ENCODE results near the gene CHD5. TPM values are rescaled to one million over a fixed set of nuclear protein-coding genes. Genes with fewer than 3 reads are reported as not detected.
A peak's percentile ranks its signal among the peaks of the same experiment; 100 is the strongest.

The CHD5 gene
- polyA plus RNA-seq, 3 donors from 2014 or later = 0.12 TPM; not detected in 2

DNA sequence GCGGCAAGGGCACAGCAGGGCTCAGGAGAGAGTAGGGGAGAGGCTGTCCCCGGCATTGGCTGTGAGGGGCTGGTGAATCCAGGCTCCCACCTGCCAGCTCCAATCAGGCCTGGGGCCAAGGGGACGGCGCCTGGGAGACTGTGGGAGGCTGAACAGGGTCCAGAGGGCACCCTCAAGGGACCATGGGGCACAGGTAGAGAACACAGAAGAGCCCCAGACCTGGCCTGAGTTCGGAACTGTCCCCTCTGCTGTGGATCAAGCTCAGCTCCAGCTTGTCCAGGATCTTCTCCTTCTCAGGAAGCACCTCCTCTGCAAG, 67.5 kb downstream of the CHD5 start:
- no peak for DNase-seq
- Mint-ChIP-seq H3K27me3 (ENCODE audit: low read depth in 3 of 3) (peaks cover 0 to 7% (median 4%) of the 10 kb centered on the region in 3 donors), H3K4me3 (no peak overlapping the region), H3K36me3 (no peaks in the 10 kb centered on the region), H3K27ac (no peak overlapping the region), H3K4me1 (no peaks in the 10 kb centered on the region), H3K9me3 (peaks cover 0 to 7% (median under 1%) of the 10 kb centered on the region in 6 donors)

DNA sequence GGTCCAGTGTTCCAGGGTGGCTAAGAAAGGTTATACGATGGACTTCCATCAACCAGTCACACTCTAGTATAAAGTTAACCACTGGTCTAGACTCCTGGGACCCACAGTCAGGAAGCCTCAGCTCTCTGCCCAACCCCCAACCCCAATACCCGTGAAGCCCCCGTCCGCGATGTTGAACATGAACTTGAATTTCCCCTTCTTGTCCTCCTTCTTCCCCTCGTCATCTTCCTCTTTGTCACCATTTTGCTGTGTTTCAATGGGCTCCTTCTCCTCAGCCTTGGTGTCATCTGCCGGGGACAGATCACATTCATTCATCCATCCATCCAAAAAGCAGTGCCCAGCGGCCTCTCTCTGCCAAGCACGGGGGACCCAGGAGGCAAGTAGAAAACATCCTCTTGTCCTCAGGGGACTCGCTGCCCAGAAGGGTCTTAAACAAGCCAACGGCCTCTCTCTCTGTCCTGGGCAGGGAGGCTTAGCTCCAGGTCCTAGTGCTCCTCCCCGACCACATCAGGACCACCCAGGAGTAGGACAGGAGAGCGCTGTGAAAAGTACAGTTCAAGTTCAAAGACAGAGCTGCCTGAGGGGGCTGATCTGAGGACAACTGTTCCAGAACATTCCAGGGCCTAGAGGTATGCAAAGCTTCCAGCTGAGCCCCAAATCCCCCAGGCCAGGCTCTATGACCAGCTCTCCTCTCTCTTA, 68.0 kb downstream of the CHD5 start:
- no peak overlapping the region for H3K4me3 Mint-ChIP-seq
- H3K4me1 Mint-ChIP-seq = no peaks in the 10 kb centered on the region
- no peak for DNase-seq
- H3K9me3 Mint-ChIP-seq = peaks cover 0 to 7% (median under 1%) of the 10 kb centered on the region in 6 donors
- H3K27me3 Mint-ChIP-seq (ENCODE audit: low read depth in 3 of 3) = peaks cover 0 to 7% (median 4%) of the 10 kb centered on the region in 3 donors
- H3K36me3 Mint-ChIP-seq = no peaks in the 10 kb centered on the region
- H3K27ac Mint-ChIP-seq = no peak overlapping the region

DNA sequence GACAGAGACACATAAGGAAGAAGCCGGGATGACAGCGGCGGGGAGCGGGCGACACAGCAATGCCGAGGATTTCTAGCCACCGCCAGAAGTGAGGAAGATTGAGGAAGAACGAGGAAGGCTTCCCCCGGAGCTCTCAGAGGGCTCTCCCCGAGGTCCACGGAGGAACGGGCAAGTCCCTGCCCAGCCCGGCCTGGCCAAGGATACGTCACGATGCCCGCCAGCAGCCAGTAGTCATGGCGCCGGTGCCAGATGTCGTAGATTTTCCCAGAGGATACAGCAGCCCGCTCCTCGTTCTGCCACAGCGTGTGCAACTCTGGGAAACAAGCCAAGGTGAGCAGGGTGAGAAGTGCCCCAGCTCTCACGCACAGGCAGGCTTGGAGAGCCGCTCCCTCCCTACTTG, 68.5 kb downstream of the CHD5 start:
- peaks cover 0 to 2% (median under 1%) of the 10 kb centered on the region in 6 donors for H3K9me3 Mint-ChIP-seq
- no peak overlapping the region for H3K4me3 Mint-ChIP-seq
- H3K27me3 Mint-ChIP-seq (ENCODE audit: low read depth in 3 of 3) = peaks cover 0 to 7% (median 4%) of the 10 kb centered on the region in 3 donors
- DNase-seq = no peak
- H3K27ac Mint-ChIP-seq = no peak overlapping the region
- H3K4me1 Mint-ChIP-seq = no peaks in the 10 kb centered on the region
- H3K36me3 Mint-ChIP-seq = no peaks in the 10 kb centered on the region

DNA sequence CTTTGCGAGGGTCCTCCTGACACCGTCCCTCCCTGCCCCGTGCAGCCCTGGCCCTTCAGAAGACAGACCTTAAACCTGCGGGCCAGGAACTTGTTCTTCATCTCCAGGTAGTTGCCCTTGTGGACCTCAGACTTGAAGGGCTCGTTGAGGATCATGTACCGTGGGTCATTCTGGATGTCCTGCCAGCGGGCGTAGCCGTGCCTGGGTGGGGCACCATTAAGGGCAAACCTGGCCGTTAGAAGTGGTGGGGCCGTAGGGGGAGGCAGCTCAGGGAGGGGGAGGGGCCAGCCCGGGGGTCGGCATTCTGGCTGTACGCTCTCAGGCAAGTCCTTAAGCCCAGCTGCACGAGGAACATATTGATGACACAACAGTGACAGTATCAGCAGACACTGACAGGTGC, 69.8 kb downstream of the CHD5 start:
- H3K4me3 Mint-ChIP-seq = no peak overlapping the region
- no peak for DNase-seq

DNA sequence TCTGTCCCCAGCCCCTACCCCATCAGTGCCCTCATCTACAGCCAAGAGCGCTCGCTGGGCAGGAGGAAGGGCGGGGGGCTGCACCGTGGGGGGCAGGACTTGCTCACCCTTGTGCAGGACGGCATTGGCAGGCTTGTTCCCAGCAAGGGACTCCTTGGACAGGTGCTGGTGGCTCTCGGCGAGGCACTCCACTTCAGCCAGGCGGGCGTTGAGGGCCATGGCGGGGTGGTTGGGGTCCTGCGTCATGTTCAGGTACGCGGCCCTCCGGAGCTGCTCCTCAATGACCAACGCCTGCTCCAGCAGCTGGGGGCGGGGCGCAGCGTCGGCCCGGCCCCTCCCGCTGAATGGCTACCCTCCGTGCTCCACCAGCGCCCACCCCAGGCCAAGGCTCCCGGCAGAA, 70.4 kb downstream of the CHD5 start:
- Mint-ChIP-seq H3K36me3 (no peaks in the 10 kb centered on the region), H3K27me3 (ENCODE audit: low read depth in 3 of 3) (peaks cover 0 to 7% (median 4%) of the 10 kb centered on the region in 3 donors), H3K4me1 (no peaks in the 10 kb centered on the region), H3K27ac (no peak overlapping the region), H3K4me3 (no peak overlapping the region), H3K9me3 (peaks cover 0 to 2% (median 0%) of the 10 kb centered on the region in 6 donors)
- no peak for DNase-seq

More for the DNA sequence above, 69.8 kb downstream of the CHD5 start:
- Mint-ChIP-seq H3K36me3 (no peaks in the 10 kb centered on the region), H3K27ac (no peak overlapping the region), H3K27me3 (ENCODE audit: low read depth in 3 of 3) (peaks cover 0 to 7% (median 4%) of the 10 kb centered on the region in 3 donors), H3K4me1 (no peaks in the 10 kb centered on the region), H3K9me3 (peaks cover 0 to 2% (median 0%) of the 10 kb centered on the region in 6 donors)

DNA sequence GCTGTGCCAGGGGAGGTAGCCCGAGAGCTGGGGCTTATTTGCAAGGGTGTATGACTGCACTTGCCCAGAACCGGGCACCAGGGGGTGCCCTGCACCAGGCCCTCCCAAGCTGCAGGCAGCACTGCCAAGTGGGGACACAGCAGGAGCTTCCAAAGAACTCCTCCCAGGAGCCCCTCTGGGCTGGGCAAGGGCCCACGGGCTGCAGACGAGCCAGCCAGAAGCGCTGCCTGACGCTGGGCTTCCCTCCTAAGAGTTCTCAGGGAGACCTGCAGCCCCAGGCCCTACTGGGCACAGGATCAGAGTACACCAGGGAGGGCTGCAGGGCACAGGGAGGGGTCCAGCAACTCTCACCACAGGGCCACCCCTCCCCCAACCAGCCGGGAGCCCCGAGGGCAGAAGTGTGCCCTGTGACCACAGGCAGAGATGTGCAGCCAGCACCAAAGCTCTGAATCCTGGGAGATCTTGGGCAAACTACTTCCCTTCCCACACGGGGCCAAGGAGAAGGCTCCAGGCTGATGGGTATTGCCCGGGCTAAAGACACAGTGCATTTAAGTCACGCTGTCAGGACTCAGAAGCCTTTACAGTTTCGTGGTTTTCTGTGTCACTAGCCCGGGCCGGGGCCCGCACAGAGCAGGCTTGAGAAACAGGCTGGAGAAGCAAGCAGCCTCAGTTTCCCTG, 71.0 kb downstream of the CHD5 start:
- H3K27ac Mint-ChIP-seq = no peak overlapping the region
- peaks cover 0 to 7% (median 4%) of the 10 kb centered on the region in 3 donors for H3K27me3 Mint-ChIP-seq (ENCODE audit: low read depth in 3 of 3)
- H3K4me3 Mint-ChIP-seq = no peak overlapping the region
- H3K36me3 Mint-ChIP-seq = no peaks in the 10 kb centered on the region
- H3K4me1 Mint-ChIP-seq = no peaks in the 10 kb centered on the region
- DNase-seq = peak in 2 of 3 donors; percentile 30 to 35
- H3K9me3 Mint-ChIP-seq = peaks cover 0 to 2% (median 0%) of the 10 kb centered on the region in 6 donors

DNA sequence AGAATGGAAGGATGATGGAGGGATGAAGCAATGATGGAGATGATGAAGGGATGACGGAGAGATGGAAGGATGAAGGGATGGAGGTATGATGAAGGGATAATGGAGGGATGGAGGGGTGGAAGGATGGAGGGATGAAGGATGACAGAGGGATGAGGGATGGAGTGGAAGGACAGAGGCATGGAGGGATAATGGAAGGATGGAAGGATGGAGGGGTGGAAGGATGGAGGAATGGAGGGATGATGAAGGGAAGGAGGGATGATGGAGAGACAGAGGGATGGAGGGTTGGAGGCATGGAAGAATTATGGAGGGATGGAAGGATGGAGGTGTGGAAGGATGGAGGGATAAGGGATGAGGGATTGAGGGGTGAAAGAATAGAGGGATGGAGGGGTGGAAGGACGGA, 71.6 kb downstream of the CHD5 start:
- Mint-ChIP-seq H3K4me1 (no peaks in the 10 kb centered on the region), H3K27me3 (ENCODE audit: low read depth in 3 of 3) (peaks cover 0 to 7% (median 4%) of the 10 kb centered on the region in 3 donors), H3K36me3 (no peaks in the 10 kb centered on the region), H3K4me3 (no peak overlapping the region), H3K9me3 (peaks cover 0 to 2% (median 0%) of the 10 kb centered on the region in 6 donors), H3K27ac (no peak overlapping the region)
- no peak for DNase-seq

DNA sequence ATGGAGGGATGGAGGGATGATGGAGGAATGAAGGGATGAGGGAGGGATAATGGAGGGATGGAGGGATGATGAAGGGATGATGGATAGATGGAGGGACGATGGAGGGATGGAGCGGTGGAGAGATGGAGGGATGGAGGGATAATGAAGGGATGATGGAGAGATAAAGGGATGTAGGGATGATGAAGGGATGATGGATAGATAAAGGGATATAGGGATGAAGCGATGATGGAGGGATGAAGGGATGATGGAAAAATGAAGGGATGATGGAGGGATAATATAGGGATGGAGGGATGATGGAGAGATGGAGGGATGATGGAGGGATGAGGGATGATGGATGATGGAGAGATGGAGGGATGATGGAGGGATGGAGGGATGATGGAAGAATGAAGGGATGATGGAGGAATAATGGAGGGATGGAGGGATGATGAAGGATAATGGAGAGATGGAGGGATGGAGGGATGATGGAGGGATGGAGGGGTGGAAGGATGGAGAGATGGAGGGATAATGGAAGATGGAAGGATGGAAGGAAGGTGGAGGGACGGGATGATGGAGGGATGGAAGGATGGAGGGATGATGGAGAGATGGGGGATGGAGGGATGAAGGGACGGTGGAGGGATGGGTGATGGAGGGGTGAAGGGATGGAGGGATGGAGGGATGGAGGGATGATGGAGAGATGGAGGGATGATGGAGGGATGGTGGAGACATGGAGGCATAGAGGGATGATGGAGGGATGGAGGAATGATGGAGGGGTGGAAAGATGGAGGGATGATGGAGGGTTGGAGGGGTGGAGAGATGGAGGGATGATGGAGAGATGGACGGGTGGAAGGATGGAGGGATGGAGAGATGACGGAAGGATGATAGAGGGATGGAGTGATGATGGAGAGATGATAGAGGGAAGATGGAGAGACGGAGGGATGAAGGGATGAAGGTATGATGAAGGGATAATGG, 72.4 kb downstream of the CHD5 start:
- H3K27ac Mint-ChIP-seq = no peak overlapping the region
- no peaks in the 10 kb centered on the region for H3K36me3 Mint-ChIP-seq
- no peaks in the 10 kb centered on the region for H3K4me1 Mint-ChIP-seq
- no peak overlapping the region for H3K4me3 Mint-ChIP-seq
- peaks cover 0 to 2% (median 0%) of the 10 kb centered on the region in 6 donors for H3K9me3 Mint-ChIP-seq
- DNase-seq = no peak
- peaks cover 0 to 4% (median 4%) of the 10 kb centered on the region in 3 donors for H3K27me3 Mint-ChIP-seq (ENCODE audit: low read depth in 3 of 3)

DNA sequence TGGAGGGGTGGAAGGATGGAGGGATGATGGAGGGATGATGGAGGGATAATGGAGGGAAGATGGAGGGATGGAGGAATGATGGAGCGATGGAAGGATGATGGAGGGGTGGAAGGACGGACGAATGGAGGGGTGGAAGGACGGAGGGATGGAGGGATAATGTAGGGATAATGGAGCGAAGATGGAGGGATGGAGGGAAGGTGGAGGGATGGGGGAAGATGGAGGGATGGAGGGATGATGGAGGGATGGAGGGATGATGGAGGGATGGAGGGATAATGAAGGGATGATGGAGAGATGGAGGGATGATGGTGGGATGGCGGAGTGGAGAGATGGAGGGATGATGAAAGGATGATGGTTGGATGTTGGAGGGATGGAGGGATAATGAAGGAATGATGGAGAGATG, 73.1 kb downstream of the CHD5 start:
- no peak for DNase-seq
- peaks cover 0 to 2% (median 0%) of the 10 kb centered on the region in 6 donors for H3K9me3 Mint-ChIP-seq
- H3K4me3 Mint-ChIP-seq = no peak overlapping the region
- H3K36me3 Mint-ChIP-seq = no peaks in the 10 kb centered on the region
- no peak overlapping the region for H3K27ac Mint-ChIP-seq
- H3K4me1 Mint-ChIP-seq = no peaks in the 10 kb centered on the region
- H3K27me3 Mint-ChIP-seq (ENCODE audit: low read depth in 3 of 3) = peaks cover 0 to 5% (median 3%) of the 10 kb centered on the region in 3 donors

DNA sequence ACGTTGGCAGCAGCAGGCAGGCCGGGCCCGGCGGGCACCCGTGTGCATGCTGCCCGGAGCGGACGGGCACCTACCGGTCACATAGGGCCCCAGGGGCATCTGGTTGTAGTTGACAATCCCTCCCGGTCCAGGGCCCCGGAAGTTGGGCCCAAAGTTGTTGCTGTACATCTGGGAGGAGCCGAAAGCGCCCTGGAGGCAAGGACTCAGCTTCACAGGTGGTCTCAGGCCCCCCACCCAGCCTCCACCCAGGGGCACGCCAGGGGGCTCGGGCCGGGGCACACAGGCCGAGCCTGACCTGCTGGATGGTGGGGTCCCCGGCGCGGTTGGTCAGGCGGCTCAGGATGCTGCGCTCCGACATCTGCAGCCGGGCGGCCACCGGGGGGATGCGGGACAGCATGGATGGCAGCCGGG, 73.8 kb downstream of the CHD5 start:
- H3K9me3 Mint-ChIP-seq = peaks cover 0 to 2% (median 0%) of the 10 kb centered on the region in 6 donors

DNA sequence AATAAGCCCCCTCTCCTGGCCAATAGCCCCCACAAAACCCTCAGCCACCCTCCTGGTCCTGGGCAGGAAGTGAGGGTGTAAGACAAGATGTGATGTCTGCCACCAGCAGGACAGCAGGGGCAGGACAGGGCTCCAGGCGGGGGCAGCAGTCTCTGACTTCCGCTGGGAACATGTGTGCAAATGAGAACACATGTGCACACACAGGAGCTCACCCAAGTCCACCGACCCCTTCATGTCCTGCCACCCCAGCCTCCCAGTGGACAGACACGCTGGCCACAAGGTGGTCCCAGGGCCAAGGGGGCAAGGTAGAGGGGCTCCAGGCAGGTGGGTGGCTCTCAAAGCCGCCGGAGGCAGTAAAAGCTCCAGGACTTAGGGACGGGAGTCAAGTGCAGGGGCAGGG, 74.4 kb downstream of the CHD5 start:
- Mint-ChIP-seq H3K27ac (no peak overlapping the region), H3K9me3 (peaks cover 0 to 2% (median 0%) of the 10 kb centered on the region in 6 donors), H3K4me1 (peaks cover 0 to 4% of the 10 kb centered on the region in 2 donors), H3K27me3 (ENCODE audit: low read depth in 3 of 3) (peaks cover 3 to 9% (median 5%) of the 10 kb centered on the region in 3 donors), H3K4me3 (no peak overlapping the region), H3K36me3 (no peaks in the 10 kb centered on the region)
- no peak for DNase-seq

More for the DNA sequence above, 73.8 kb downstream of the CHD5 start:
- Mint-ChIP-seq H3K36me3 (no peaks in the 10 kb centered on the region), H3K4me1 (no peaks in the 10 kb centered on the region), H3K27me3 (ENCODE audit: low read depth in 3 of 3) (peaks cover 0 to 8% (median 3%) of the 10 kb centered on the region in 3 donors), H3K27ac (no peak overlapping the region), H3K4me3 (no peak overlapping the region)
- no peak for DNase-seq

DNA sequence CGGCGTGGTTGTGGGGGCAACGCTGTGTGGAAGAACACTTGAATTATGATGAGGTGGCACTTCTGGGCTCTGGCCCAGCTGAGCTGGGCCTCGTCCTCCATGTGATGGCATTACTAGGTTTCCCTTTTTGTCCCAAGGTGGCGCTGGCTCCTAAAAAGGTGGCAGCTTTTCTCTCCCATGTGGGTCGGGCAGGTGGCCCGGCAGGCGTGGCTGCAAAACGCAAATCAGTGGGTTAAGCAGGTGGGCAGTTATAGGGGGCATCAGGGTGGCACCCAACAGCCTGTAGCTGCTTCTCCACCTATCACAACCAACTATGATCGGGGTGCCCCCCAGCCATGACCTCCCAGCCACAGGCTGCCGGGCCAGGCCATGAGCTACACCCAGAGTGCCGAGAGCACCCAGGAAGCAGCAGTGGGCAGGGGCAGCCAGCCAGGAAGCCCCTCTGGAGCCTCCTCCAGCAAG, 74.9 kb downstream of the CHD5 start:
- Mint-ChIP-seq H3K27ac (no peak overlapping the region), H3K9me3 (peaks cover 0 to 2% (median 0%) of the 10 kb centered on the region in 6 donors), H3K4me3 (no peak overlapping the region), H3K27me3 (ENCODE audit: low read depth in 3 of 3) (peaks cover 3 to 8% (median 6%) of the 10 kb centered on the region in 3 donors), H3K36me3 (no peaks in the 10 kb centered on the region), H3K4me1 (peaks cover 0 to 4% of the 10 kb centered on the region in 2 donors)
- DNase-seq = no peak

DNA sequence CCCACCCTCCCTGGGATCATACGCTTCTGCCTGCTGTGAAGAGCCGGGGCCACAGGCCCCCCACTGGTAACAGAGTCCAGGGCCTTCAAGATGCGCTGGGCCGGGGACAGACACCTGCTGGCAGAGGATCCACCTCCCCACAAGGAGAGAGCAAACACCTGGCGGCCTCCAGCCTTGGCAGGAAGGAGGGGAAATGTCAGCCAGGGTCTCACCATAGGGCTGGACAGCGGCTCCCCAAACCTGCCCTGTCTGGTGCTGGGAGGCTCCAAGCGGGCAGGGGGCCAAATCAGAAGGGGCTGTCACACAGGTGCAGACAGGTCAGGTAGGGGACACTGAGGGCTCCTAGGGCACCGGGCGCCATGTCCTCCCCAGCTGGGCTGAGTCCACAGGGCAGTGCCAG, 75.5 kb downstream of the CHD5 start:
- DNase-seq = no peak
- Mint-ChIP-seq H3K27me3 (ENCODE audit: low read depth in 3 of 3) (peaks cover 3 to 8% (median 6%) of the 10 kb centered on the region in 3 donors), H3K27ac (no peak overlapping the region), H3K4me1 (peaks cover 0 to 4% of the 10 kb centered on the region in 2 donors), H3K4me3 (no peak overlapping the region), H3K36me3 (no peaks in the 10 kb centered on the region), H3K9me3 (peaks cover 0 to 2% (median 0%) of the 10 kb centered on the region in 6 donors)

All from immature natural killer cell (primary cell).